HG02623 (cell line): Measurements from ENCODE around the gene NXF1.

ENCODE experiments used
- ATAC-seq: cut with Tn5 transposase; IDR thresholded peaks from one replicate; pipeline ENCODE4 v1.9.1; 2021; ENCODE audit warnings: moderate library complexity; ENCODE audit not compliant: unreplicated experiment

Gene NXF1

GRCh38 chr11:62747475-62748160 lies 57.6 kb downstream of the NXF1 start:
- ATAC-seq, result no peak
